Measurements from ENCODE around the gene CCT7. TPM values are rescaled to one million over a fixed set of nuclear protein-coding genes. Genes with fewer than 3 reads are reported as not detected.

CCT7 gene
- total and polyA plus RNA-seq, 2 experiments from 2014 or later, result 287 to 642 TPM

DNA sequence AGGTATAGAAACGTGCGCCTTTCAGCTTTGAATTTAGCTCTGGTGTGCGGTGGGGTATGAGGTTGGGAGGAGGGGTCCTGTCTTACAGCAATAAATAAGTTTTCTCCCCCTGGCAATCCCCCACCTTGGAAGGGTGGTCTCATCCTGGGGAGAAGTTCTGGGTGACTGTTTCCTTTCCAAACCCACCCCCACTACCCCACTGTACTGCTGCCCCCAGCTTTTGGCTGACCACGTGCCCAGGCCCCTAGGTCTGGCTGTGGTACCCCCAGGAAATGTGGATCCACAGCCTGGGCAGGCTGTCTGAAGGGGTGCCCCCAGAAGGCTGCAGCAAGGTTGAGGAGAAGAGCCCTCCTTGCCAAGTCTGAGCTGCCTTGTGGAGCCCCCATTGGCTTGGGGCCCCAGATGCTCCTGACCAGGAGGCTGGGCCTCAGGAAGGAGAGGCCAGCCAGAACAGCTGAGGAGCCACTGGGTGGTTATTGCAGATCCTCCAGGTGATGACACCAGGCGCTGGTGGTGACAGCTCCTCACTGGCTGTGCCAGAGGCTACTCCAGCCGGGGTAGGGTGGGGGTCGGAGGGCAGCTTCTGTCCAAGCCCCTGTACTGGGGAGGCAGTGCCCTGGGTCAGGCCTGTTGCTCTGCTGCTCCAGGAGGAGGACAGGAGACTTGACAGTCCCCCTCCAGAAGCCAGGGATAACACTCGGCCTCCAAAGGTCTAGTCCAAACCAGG lies 24.2 kb downstream of the CCT7 start:
- Histone ChIP-seq H3K9me2 (ENCODE audit: insufficient read depth) (no peaks in the 10 kb centered on the region), H3K4me1 (ENCODE audit: insufficient read depth) (peaks cover 11% of the 10 kb centered on the region), H3K79me2 (replicated peaks; ENCODE audit: insufficient read depth) (no peaks in the 10 kb centered on the region), H3K27me3 (ENCODE audit: insufficient read depth) (no peaks in the 10 kb centered on the region), H3F3A (replicated peaks; ENCODE audit: low read depth) (peaks cover 7% of the 10 kb centered on the region; the same call in 1 of the 2 replicates), H3K36me3 (ENCODE audit: insufficient read depth) (no peaks in the 10 kb centered on the region; the same call in 1 of the 2 replicates), H3K4me2 (no peak overlapping the region), H3K27ac (ENCODE audit: low read depth) (no peak overlapping the region), H2AFZ (no peak overlapping the region), H3K4me3 (no peak overlapping the region), H4K20me1 (replicated peaks; ENCODE audit: insufficient read depth) (peaks cover 20% of the 10 kb centered on the region)
- no peak overlapping the region for H3K27ac Mint-ChIP-seq
- peaks cover 24% of the 10 kb centered on the region; the same call in 2 of the 3 replicates for H3K4me1 Mint-ChIP-seq
- DNase-seq (ENCODE audit: low spot score) (no peak), ATAC-seq (no peak)
- H3K9me3 Mint-ChIP-seq, result no peaks in the 10 kb centered on the region
- H3K36me3 Mint-ChIP-seq (ENCODE audit: low read depth), result peaks cover 20% of the 10 kb centered on the region
- H3K4me3 Mint-ChIP-seq, result no peak overlapping the region
- peaks cover 12% of the 10 kb centered on the region for H3K27me3 Mint-ChIP-seq (ENCODE audit: insufficient read depth, low read depth, poor library complexity)
- TF ChIP-seq STAT1 (IDR thresholded peaks at IDR 0.05; ENCODE audit: unreplicated experiment) (no peak), JUNB (IDR thresholded peaks at IDR 0.05; ENCODE audit: unreplicated experiment) (no peak), POLR2AphosphoS5 (IDR thresholded peaks at IDR 0.05; ENCODE audit: low read depth) (no peak), CTCF (conservative IDR thresholded peaks at IDR 0.05; ENCODE audit: low read depth in 2 of 2) (no peak), ZNF114 (CRISPR knock-in tag; IDR thresholded peaks at IDR 0.05) (no peak), ZNF331 (CRISPR knock-in tag; IDR thresholded peaks at IDR 0.05; ENCODE audit: low read depth) (no peak), CREB1 (CRISPR knock-in tag; IDR thresholded peaks at IDR 0.05; ENCODE audit: low read depth) (no peak), REST (IDR thresholded peaks at IDR 0.05; ENCODE audit: unreplicated experiment) (no peak), EZH2phosphoT487 (IDR thresholded peaks at IDR 0.05; ENCODE audit: unreplicated experiment) (no peak), NANOG (IDR thresholded peaks at IDR 0.05; ENCODE audit: borderline replicate concordance) (no peak), ETS1 (IDR thresholded peaks at IDR 0.05) (no peak), EZH2 (IDR thresholded peaks at IDR 0.05; ENCODE audit: low read depth, unreplicated experiment) (no peak)
- TF ChIP-seq, protein P1, sequence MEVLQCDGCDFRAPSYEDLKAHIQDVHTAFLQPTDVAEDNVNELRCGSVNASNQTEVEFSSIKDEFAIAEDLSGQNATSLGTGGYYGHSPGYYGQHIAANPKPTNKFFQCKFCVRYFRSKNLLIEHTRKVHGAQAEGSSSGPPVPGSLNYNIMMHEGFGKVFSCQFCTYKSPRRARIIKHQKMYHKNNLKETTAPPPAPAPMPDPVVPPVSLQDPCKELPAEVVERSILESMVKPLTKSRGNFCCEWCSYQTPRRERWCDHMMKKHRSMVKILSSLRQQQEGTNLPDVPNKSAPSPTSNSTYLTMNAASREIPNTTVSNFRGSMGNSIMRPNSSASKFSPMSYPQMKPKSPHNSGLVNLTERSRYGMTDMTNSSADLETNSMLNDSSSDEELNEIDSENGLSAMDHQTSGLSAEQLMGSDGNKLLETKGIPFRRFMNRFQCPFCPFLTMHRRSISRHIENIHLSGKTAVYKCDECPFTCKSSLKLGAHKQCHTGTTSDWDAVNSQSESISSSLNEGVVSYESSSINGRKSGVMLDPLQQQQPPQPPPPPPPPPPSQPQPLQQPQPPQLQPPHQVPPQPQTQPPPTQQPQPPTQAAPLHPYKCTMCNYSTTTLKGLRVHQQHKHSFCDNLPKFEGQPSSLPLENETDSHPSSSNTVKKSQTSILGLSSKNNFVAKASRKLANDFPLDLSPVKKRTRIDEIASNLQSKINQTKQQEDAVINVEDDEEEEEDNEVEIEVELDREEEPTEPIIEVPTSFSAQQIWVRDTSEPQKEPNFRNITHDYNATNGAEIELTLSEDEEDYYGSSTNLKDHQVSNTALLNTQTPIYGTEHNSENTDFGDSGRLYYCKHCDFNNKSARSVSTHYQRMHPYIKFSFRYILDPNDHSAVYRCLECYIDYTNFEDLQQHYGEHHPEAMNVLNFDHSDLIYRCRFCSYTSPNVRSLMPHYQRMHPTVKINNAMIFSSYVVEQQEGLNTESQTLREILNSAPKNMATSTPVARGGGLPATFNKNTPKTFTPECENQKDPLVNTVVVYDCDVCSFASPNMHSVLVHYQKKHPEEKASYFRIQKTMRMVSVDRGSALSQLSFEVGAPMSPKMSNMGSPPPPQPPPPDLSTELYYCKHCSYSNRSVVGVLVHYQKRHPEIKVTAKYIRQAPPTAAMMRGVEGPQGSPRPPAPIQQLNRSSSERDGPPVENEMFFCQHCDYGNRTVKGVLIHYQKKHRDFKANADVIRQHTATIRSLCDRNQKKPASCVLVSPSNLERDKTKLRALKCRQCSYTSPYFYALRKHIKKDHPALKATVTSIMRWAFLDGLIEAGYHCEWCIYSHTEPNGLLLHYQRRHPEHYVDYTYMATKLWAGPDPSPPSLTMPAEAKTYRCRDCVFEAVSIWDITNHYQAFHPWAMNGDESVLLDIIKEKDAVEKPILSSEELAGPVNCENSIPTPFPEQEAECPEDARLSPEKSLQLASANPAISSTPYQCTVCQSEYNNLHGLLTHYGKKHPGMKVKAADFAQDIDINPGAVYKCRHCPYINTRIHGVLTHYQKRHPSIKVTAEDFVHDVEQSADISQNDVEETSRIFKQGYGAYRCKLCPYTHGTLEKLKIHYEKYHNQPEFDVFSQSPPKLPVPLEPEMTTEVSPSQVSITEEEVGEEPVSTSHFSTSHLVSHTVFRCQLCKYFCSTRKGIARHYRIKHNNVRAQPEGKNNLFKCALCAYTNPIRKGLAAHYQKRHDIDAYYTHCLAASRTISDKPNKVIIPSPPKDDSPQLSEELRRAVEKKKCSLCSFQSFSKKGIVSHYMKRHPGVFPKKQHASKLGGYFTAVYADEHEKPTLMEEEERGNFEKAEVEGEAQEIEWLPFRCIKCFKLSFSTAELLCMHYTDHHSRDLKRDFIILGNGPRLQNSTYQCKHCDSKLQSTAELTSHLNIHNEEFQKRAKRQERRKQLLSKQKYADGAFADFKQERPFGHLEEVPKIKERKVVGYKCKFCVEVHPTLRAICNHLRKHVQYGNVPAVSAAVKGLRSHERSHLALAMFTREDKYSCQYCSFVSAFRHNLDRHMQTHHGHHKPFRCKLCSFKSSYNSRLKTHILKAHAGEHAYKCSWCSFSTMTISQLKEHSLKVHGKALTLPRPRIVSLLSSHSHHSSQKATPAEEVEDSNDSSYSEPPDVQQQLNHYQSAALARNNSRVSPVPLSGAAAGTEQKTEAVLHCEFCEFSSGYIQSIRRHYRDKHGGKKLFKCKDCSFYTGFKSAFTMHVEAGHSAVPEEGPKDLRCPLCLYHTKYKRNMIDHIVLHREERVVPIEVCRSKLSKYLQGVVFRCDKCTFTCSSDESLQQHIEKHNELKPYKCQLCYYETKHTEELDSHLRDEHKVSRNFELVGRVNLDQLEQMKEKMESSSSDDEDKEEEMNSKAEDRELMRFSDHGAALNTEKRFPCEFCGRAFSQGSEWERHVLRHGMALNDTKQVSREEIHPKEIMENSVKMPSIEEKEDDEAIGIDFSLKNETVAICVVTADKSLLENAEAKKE (CRISPR knock-in tag; IDR thresholded peaks at IDR 0.05), result no peak
